ENCODE measurements around the gene PLB1. TPM values are rescaled to one million over a fixed set of nuclear protein-coding genes. Genes with fewer than 3 reads are reported as not detected.

PLB1 gene
- total RNA-seq, 1 donor from 2014 or later = not detected

GRCh38 chr2:28484835-28485234, 11.0 kb upstream of the PLB1 start:
- H3K4me3 Mint-ChIP-seq (ENCODE audit: unreplicated experiment) = no peak overlapping the region
- DNase-seq = no peak
- no peak overlapping the region for H3K27ac Mint-ChIP-seq (ENCODE audit: unreplicated experiment)
- H3K36me3 Mint-ChIP-seq (ENCODE audit: unreplicated experiment) = no peaks in the 10 kb centered on the region
- TF ChIP-seq, protein P1, sequence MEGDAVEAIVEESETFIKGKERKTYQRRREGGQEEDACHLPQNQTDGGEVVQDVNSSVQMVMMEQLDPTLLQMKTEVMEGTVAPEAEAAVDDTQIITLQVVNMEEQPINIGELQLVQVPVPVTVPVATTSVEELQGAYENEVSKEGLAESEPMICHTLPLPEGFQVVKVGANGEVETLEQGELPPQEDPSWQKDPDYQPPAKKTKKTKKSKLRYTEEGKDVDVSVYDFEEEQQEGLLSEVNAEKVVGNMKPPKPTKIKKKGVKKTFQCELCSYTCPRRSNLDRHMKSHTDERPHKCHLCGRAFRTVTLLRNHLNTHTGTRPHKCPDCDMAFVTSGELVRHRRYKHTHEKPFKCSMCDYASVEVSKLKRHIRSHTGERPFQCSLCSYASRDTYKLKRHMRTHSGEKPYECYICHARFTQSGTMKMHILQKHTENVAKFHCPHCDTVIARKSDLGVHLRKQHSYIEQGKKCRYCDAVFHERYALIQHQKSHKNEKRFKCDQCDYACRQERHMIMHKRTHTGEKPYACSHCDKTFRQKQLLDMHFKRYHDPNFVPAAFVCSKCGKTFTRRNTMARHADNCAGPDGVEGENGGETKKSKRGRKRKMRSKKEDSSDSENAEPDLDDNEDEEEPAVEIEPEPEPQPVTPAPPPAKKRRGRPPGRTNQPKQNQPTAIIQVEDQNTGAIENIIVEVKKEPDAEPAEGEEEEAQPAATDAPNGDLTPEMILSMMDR (IDR thresholded peaks at IDR 0.05; ENCODE audit: partially characterized antibody, unreplicated experiment) = no peak
- H3K27me3 Mint-ChIP-seq (ENCODE audit: unreplicated experiment) = peaks cover 2% of the 10 kb centered on the region
- H3K9me3 Mint-ChIP-seq (ENCODE audit: unreplicated experiment) = no peaks in the 10 kb centered on the region
- no peaks in the 10 kb centered on the region for H3K4me1 Mint-ChIP-seq (ENCODE audit: low read depth, unreplicated experiment)

DNA sequence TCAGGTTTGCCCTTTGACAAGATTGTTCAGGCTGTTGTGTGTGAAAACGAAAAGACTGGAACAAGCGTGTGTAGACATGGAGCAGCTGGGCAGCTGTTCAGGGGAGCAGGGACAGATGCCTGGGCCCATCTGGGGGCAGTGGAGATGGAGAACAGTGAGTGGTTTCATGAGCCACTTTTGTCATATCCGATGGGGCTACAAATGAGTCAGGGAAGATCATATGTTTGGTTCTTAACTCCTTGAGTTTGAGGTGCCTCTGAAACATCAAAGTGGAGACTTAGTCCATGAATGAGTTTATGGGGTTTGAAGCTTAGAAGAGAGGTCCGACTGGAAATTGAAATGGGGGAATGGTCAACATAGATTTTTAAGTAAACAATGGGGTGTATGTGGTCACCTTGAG, 9.3 kb upstream of the PLB1 start:
- no peak for DNase-seq
- no peak overlapping the region for H3K27ac Mint-ChIP-seq (ENCODE audit: unreplicated experiment)

GRCh38 chr2:28487258-28487657, 8.6 kb upstream of the PLB1 start:
- Mint-ChIP-seq H3K9me3 (ENCODE audit: unreplicated experiment) (peaks cover 1% of the 10 kb centered on the region), H3K4me1 (ENCODE audit: low read depth, unreplicated experiment) (no peaks in the 10 kb centered on the region), H3K36me3 (ENCODE audit: unreplicated experiment) (no peaks in the 10 kb centered on the region), H3K27ac (ENCODE audit: unreplicated experiment) (no peak overlapping the region), H3K4me3 (ENCODE audit: unreplicated experiment) (no peak overlapping the region), H3K27me3 (ENCODE audit: unreplicated experiment) (no peaks in the 10 kb centered on the region)
- no peak for DNase-seq
- TF ChIP-seq, protein P1 (IDR thresholded peaks at IDR 0.05; ENCODE audit: partially characterized antibody, unreplicated experiment) = no peak

More for the DNA sequence above, 9.3 kb upstream of the PLB1 start:
- TF ChIP-seq, protein P1 (IDR thresholded peaks at IDR 0.05; ENCODE audit: partially characterized antibody, unreplicated experiment) = no peak
- H3K36me3 Mint-ChIP-seq (ENCODE audit: unreplicated experiment) = no peaks in the 10 kb centered on the region
- no peaks in the 10 kb centered on the region for H3K9me3 Mint-ChIP-seq (ENCODE audit: unreplicated experiment)
- no peaks in the 10 kb centered on the region for H3K4me1 Mint-ChIP-seq (ENCODE audit: low read depth, unreplicated experiment)
- H3K27me3 Mint-ChIP-seq (ENCODE audit: unreplicated experiment) = no peaks in the 10 kb centered on the region
- H3K4me3 Mint-ChIP-seq (ENCODE audit: unreplicated experiment) = no peak overlapping the region

GRCh38 chr2:28488083-28488830, 7.6 kb upstream of the PLB1 start:
- no peaks in the 10 kb centered on the region for H3K4me1 Mint-ChIP-seq (ENCODE audit: low read depth, unreplicated experiment)
- no peak overlapping the region for H3K4me3 Mint-ChIP-seq (ENCODE audit: unreplicated experiment)
- H3K27me3 Mint-ChIP-seq (ENCODE audit: unreplicated experiment) = no peaks in the 10 kb centered on the region
- no peak for DNase-seq
- H3K36me3 Mint-ChIP-seq (ENCODE audit: unreplicated experiment) = no peaks in the 10 kb centered on the region
- TF ChIP-seq, protein P1 (IDR thresholded peaks at IDR 0.05; ENCODE audit: partially characterized antibody, unreplicated experiment) = no peak
- H3K9me3 Mint-ChIP-seq (ENCODE audit: unreplicated experiment) = peaks cover 1% of the 10 kb centered on the region
- no peak overlapping the region for H3K27ac Mint-ChIP-seq (ENCODE audit: unreplicated experiment)

DNA sequence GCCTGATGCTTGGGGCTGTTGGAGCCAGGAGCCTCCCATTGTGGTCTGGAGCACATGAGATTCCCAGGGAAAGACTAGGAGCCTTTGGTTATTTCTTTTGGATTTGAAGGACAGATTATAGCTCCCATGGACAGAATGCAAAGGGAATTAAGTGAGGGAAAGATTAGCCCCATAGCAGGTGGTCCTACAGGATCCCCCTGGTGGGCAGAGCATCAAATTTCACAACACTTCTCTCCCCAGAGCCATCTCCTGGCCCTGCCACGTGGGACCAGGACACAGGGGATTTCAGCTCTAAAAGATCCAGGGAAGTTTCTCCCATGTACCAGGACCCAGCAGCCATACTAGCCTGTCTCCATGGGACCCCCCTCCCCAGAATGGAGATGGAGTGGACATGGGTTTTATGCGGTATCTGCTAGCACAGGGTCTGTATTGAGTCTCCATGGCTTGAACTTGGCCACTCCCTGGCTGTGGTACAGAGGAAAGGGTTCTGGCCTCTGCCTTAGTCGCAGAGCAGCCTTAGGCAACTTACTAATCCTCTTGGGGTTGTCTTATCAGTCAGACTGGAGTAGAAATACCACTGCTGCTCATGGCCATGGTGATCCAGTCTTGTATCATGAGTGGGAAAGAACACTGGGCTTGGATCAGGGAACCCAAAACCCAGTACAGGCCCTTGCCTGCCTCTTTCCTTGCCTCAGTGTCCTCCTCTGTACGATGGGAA, 6.8 kb upstream of the PLB1 start:
- Mint-ChIP-seq H3K4me3 (ENCODE audit: unreplicated experiment) (no peak overlapping the region), H3K36me3 (ENCODE audit: unreplicated experiment) (no peaks in the 10 kb centered on the region), H3K27ac (ENCODE audit: unreplicated experiment) (no peak overlapping the region), H3K9me3 (ENCODE audit: unreplicated experiment) (peaks cover 1% of the 10 kb centered on the region), H3K27me3 (ENCODE audit: unreplicated experiment) (no peaks in the 10 kb centered on the region), H3K4me1 (ENCODE audit: low read depth, unreplicated experiment) (no peaks in the 10 kb centered on the region)
- TF ChIP-seq, protein P1 (IDR thresholded peaks at IDR 0.05; ENCODE audit: partially characterized antibody, unreplicated experiment) = no peak
- DNase-seq = no peak

Data from glutamatergic neuron (in vitro differentiated cells).